Cardiac fibroblast (primary cell): Measurements from ENCODE around the gene IFITM1.
"Not testable (repeated sequence)": the region's sequence is repeated elsewhere in the genome, so short reads cannot be mapped to it uniquely, and the experiment has no call there.

Experiments
- DNase-seq, 2 donors: peaks; one replicate each; pipeline versions ENCODE4 v3.0.0 to v3.0.0-alpha.2; 2010; ENCODE audit warnings: low read depth in 2 of 2
- H3K4me3 ChIP-seq, 2 donors: replicated peaks in 1 of 2; 1 replicate in 1 of 2; 2 replicates in 1 of 2; pipeline ENCODE4 v1.5.1; 2011; ENCODE audit warnings: low read depth in 2 of 2, low read length in 2 of 2, mild to moderate bottlenecking in 2 of 2, moderate library complexity in 1 of 2
- CTCF ChIP-seq: IDR thresholded peaks from one replicate; pipeline ENCODE4 v1.5.1; 2011; ENCODE audit warnings: low read depth, mild to moderate bottlenecking, low read length, inconsistent platforms

The IFITM1 gene

GRCh38 chr11:319121-319887, 5.5 kb downstream of the IFITM1 start:
- peak; percentile 20 to 39 for DNase-seq
- peak overlapping the region; percentile 74 to 83 for H3K4me3 ChIP-seq

- H3K4me3 ChIP-seq: peak overlapping the region; percentile 74 to 83
- peak in 1 of 2 donors; percentile 42 for DNase-seq
These were observed 6.0 kb downstream of the IFITM1 start for GRCh38 chr11:319888-320273.

- no peak for DNase-seq
- no peak for TF ChIP-seq CTCF
- H3K4me3 ChIP-seq: no peak overlapping the region
These were observed 10.3 kb downstream of the IFITM1 start for GRCh38 chr11:324156-324555.

GRCh38 chr11:324593-325517, 11.0 kb downstream of the IFITM1 start:
- DNase-seq: peak; percentile 28 to 31
- not testable (repeated sequence) for H3K4me3 ChIP-seq

- no peak overlapping the region for H3K4me3 ChIP-seq
- TF ChIP-seq CTCF: no peak
- DNase-seq: no peak
These were observed 12.2 kb downstream of the IFITM1 start for GRCh38 chr11:325796-326591.

- no peak for DNase-seq
- no peak overlapping the region for H3K4me3 ChIP-seq
- TF ChIP-seq CTCF: no peak
These were observed 12.7 kb downstream of the IFITM1 start for GRCh38 chr11:326592-326841.

GRCh38 chr11:326842-327580, 13.2 kb downstream of the IFITM1 start:
- TF ChIP-seq CTCF: no peak
- peak; percentile 85 to 94 for DNase-seq
- H3K4me3 ChIP-seq: no peak overlapping the region

GRCh38 chr11:327581-327923, 13.7 kb downstream of the IFITM1 start:
- no peak overlapping the region for H3K4me3 ChIP-seq
- TF ChIP-seq CTCF: no peak
- no peak for DNase-seq
